Epithelial cell of esophagus (primary cell): Measurements from ENCODE around the gene PIGL.

Experiments
- DNase-seq: peaks from one replicate; pipeline ENCODE4 v3.0.0; 2010; ENCODE audit warnings: low read depth
- H3K4me3 ChIP-seq: 2 replicates; pipeline ENCODE4 v1.5.1; 2011; ENCODE audit warnings: mild to moderate bottlenecking, low read length, control low read depth
- CTCF ChIP-seq: IDR thresholded peaks from 2 replicates; pipeline ENCODE4 v1.5.1; 2011; ENCODE audit warnings: low read depth, mild to moderate bottlenecking, low read length, control low read depth, inconsistent platforms; ENCODE audit not compliant: insufficient read depth; ENCODE audit errors: missing control alignments

PIGL gene

GRCh38 chr17:16251043-16251442 is 34.0 kb downstream of the PIGL start:
- no peak for DNase-seq
- TF ChIP-seq CTCF = no peak
- H3K4me3 ChIP-seq = no peak overlapping the region

- TF ChIP-seq CTCF = no peak
- DNase-seq = no peak
- no peak overlapping the region for H3K4me3 ChIP-seq
Observed at GRCh38 chr17:16251556-16251955, 34.5 kb downstream of the PIGL start.

- DNase-seq = no peak
- no peak for TF ChIP-seq CTCF
- H3K4me3 ChIP-seq = no peak overlapping the region
Observed at GRCh38 chr17:16254773-16255400, 37.9 kb downstream of the PIGL start.

GRCh38 chr17:16255481-16255921 is 38.5 kb downstream of the PIGL start:
- no peak overlapping the region for H3K4me3 ChIP-seq
- no peak for TF ChIP-seq CTCF
- no peak for DNase-seq

GRCh38 chr17:16258901-16259300 is 41.9 kb downstream of the PIGL start:
- H3K4me3 ChIP-seq = no peak overlapping the region
- DNase-seq = no peak
- no peak for TF ChIP-seq CTCF

GRCh38 chr17:16259926-16260325 is 42.9 kb downstream of the PIGL start:
- no peak for DNase-seq
- no peak for TF ChIP-seq CTCF
- H3K4me3 ChIP-seq = no peak overlapping the region

GRCh38 chr17:16261049-16261448 is 44.0 kb downstream of the PIGL start:
- no peak overlapping the region for H3K4me3 ChIP-seq
- no peak for DNase-seq
- TF ChIP-seq CTCF = no peak
